HEK293 (cell line): ENCODE measurements around the gene SCN10A.

Source experiments
- BCL11A ChIP-seq: fragments of 450-650 bp; formaldehyde crosslinking; IDR thresholded peaks from 2 replicates; pipeline ENCODE4 v1.5.1; 2016; ENCODE audit warnings: low read depth, missing biosample characterization, missing genetic modification characterization
- CTCF ChIP-seq: fragments of 450-650 bp; formaldehyde crosslinking; IDR thresholded peaks from 2 replicates; pipeline ENCODE4 v1.5.1; 2016; ENCODE audit warnings: missing biosample characterization, missing genetic modification characterization
- SETDB1 ChIP-seq: IDR thresholded peaks from one replicate; pipeline ENCODE4 v1.6.1; 2017; ENCODE audit warnings: mild to moderate bottlenecking, low read length, moderate library complexity, mixed read lengths; ENCODE audit not compliant: insufficient read length
- ZBTB20 ChIP-seq: fragments of 450-650 bp; formaldehyde crosslinking; IDR thresholded peaks from 2 replicates; pipeline ENCODE4 v1.5.1; 2016; ENCODE audit warnings: missing biosample characterization, missing genetic modification characterization
- ZNF221 ChIP-seq: fragments of 450-650 bp; formaldehyde crosslinking; IDR thresholded peaks from 2 replicates; pipeline ENCODE4 v1.5.1; 2017; ENCODE audit warnings: missing biosample characterization, missing genetic modification characterization, borderline replicate concordance
- ZNF280D ChIP-seq: fragments of 450-650 bp; formaldehyde crosslinking; IDR thresholded peaks from 2 replicates; pipeline ENCODE4 v1.5.1; 2016; ENCODE audit warnings: missing biosample characterization, missing genetic modification characterization
- ZNF426 ChIP-seq: fragments of 450-650 bp; formaldehyde crosslinking; IDR thresholded peaks from 2 replicates; pipeline ENCODE4 v1.5.1; 2017; ENCODE audit warnings: missing biosample characterization, missing genetic modification characterization, mild to moderate bottlenecking, inconsistent platforms, moderate library complexity
- ZNF473 ChIP-seq: fragments of 450-650 bp; formaldehyde crosslinking; IDR thresholded peaks from 2 replicates; pipeline ENCODE4 v1.5.1; 2017; ENCODE audit warnings: missing biosample characterization, missing genetic modification characterization
- ZNF48 ChIP-seq: fragments of 450-650 bp; formaldehyde crosslinking; IDR thresholded peaks from 2 replicates; pipeline ENCODE4 v1.5.1; 2016; ENCODE audit warnings: missing biosample characterization, missing genetic modification characterization
- ZNF785 ChIP-seq: fragments of 450-650 bp; formaldehyde crosslinking; IDR thresholded peaks from 2 replicates; pipeline ENCODE4 v1.5.1; 2016; ENCODE audit warnings: missing biosample characterization, missing genetic modification characterization
- ZNF792 ChIP-seq: fragments of 450-650 bp; formaldehyde crosslinking; IDR thresholded peaks from 2 replicates; pipeline ENCODE4 v1.5.1; 2016; ENCODE audit warnings: missing biosample characterization, missing genetic modification characterization
- TF ChIP-seq, protein P1 (sequence below): fragments of 450-650 bp; formaldehyde crosslinking; IDR thresholded peaks from 2 replicates; pipeline ENCODE4 v1.5.1; 2016; ENCODE audit warnings: missing biosample characterization, missing genetic modification characterization
- TF ChIP-seq, protein P2 (sequence below): fragments of 450-650 bp; formaldehyde crosslinking; conservative IDR thresholded peaks from 2 replicates; pipeline ENCODE4 v1.5.1; 2016; ENCODE audit warnings: low read depth, missing biosample characterization, missing genetic modification characterization

DNA sequence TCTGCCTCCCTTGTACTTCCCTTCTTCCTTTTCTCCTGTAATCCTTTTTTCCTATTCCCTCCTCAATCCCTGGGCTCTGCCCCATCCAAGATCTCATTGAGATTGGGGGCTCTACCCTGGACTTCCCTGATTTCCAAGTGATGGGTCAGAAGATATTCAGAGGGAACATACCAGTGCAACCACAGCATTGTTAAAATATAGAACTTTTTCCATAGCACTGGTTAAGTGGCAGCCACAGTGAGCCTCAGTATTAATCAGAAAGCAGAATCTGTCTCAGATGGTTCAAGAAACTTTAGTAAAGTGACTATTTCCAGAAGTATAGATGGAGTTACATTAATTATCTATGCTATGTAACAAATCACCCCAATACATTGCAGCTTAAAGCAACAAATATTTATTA is 18.7 kb upstream of the SCN10A start:
- no peak for TF ChIP-seq CTCF (tag by site-specific recombination)
- TF ChIP-seq BCL11A (tag by site-specific recombination), result no peak
- no peak for TF ChIP-seq ZNF473 (tag by site-specific recombination)
- TF ChIP-seq ZNF785, result no peak
- no peak for TF ChIP-seq ZNF426 (tag by site-specific recombination)
- no peak for TF ChIP-seq ZBTB20 (tag by site-specific recombination)
- no peak for TF ChIP-seq ZNF280D (tag by site-specific recombination)
- no peak for TF ChIP-seq SETDB1
- TF ChIP-seq, protein P1, sequence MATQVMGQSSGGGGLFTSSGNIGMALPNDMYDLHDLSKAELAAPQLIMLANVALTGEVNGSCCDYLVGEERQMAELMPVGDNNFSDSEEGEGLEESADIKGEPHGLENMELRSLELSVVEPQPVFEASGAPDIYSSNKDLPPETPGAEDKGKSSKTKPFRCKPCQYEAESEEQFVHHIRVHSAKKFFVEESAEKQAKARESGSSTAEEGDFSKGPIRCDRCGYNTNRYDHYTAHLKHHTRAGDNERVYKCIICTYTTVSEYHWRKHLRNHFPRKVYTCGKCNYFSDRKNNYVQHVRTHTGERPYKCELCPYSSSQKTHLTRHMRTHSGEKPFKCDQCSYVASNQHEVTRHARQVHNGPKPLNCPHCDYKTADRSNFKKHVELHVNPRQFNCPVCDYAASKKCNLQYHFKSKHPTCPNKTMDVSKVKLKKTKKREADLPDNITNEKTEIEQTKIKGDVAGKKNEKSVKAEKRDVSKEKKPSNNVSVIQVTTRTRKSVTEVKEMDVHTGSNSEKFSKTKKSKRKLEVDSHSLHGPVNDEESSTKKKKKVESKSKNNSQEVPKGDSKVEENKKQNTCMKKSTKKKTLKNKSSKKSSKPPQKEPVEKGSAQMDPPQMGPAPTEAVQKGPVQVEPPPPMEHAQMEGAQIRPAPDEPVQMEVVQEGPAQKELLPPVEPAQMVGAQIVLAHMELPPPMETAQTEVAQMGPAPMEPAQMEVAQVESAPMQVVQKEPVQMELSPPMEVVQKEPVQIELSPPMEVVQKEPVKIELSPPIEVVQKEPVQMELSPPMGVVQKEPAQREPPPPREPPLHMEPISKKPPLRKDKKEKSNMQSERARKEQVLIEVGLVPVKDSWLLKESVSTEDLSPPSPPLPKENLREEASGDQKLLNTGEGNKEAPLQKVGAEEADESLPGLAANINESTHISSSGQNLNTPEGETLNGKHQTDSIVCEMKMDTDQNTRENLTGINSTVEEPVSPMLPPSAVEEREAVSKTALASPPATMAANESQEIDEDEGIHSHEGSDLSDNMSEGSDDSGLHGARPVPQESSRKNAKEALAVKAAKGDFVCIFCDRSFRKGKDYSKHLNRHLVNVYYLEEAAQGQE (tag by site-specific recombination), result no peak
- TF ChIP-seq, protein P2, sequence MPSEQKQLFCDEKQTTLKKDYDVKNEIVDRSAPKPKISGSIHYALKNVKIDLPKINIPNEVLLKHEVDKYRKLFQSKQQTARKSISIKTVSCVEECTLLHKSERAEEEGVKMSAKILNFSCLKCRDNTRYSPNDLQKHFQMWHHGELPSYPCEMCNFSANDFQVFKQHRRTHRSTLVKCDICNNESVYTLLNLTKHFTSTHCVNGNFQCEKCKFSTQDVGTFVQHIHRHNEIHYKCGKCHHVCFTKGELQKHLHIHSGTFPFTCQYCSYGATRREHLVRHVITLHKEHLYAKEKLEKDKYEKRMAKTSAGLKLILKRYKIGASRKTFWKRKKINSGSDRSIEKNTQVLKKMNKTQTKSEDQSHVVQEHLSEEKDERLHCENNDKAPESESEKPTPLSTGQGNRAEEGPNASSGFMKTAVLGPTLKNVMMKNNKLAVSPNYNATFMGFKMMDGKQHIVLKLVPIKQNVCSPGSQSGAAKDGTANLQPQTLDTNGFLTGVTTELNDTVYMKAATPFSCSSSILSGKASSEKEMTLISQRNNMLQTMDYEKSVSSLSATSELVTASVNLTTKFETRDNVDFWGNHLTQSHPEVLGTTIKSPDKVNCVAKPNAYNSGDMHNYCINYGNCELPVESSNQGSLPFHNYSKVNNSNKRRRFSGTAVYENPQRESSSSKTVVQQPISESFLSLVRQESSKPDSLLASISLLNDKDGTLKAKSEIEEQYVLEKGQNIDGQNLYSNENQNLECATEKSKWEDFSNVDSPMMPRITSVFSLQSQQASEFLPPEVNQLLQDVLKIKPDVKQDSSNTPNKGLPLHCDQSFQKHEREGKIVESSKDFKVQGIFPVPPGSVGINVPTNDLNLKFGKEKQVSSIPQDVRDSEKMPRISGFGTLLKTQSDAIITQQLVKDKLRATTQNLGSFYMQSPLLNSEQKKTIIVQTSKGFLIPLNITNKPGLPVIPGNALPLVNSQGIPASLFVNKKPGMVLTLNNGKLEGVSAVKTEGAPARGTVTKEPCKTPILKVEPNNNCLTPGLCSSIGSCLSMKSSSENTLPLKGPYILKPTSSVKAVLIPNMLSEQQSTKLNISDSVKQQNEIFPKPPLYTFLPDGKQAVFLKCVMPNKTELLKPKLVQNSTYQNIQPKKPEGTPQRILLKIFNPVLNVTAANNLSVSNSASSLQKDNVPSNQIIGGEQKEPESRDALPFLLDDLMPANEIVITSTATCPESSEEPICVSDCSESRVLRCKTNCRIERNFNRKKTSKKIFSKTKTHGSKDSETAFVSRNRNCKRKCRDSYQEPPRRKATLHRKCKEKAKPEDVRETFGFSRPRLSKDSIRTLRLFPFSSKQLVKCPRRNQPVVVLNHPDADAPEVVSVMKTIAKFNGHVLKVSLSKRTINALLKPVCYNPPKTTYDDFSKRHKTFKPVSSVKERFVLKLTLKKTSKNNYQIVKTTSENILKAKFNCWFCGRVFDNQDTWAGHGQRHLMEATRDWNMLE (tag by site-specific recombination), result no peak
- TF ChIP-seq ZNF221 (tag by site-specific recombination), result no peak
- TF ChIP-seq ZNF792 (tag by site-specific recombination), result no peak
- no peak for TF ChIP-seq ZNF48
